ENCODE measurements around the gene SOX6. TPM values are rescaled to one million over a fixed set of nuclear protein-coding genes. Genes with fewer than 3 reads are reported as not detected.

SOX6 gene
- 8.7 and 24.9 TPM in 2 replicates for total RNA-seq (ENCODE audit: low replicate concordance)
- long read RNA-seq, partial matches to known transcripts: 1 of 4 reads
- long read RNA-seq, other reads (novel, unspliced or antisense): 3 of 4 reads

GRCh38 chr11:16356057-16356760 is at the start of gene SOX6:
TSS of gene SOX6 (minus strand) at chr11:16356546. CDS start at chr11:16341248, 15,298 bp downstream.
- peak within 1 kb of the TSS; percentile 23 for H3K4me3 Mint-ChIP-seq
- TF ChIP-seq, protein P1, sequence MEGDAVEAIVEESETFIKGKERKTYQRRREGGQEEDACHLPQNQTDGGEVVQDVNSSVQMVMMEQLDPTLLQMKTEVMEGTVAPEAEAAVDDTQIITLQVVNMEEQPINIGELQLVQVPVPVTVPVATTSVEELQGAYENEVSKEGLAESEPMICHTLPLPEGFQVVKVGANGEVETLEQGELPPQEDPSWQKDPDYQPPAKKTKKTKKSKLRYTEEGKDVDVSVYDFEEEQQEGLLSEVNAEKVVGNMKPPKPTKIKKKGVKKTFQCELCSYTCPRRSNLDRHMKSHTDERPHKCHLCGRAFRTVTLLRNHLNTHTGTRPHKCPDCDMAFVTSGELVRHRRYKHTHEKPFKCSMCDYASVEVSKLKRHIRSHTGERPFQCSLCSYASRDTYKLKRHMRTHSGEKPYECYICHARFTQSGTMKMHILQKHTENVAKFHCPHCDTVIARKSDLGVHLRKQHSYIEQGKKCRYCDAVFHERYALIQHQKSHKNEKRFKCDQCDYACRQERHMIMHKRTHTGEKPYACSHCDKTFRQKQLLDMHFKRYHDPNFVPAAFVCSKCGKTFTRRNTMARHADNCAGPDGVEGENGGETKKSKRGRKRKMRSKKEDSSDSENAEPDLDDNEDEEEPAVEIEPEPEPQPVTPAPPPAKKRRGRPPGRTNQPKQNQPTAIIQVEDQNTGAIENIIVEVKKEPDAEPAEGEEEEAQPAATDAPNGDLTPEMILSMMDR (conservative IDR thresholded peaks at IDR 0.05): no peak
- peaks cover 24% of the 10 kb centered on the region for H3K4me1 Mint-ChIP-seq (ENCODE audit: unreplicated experiment)
- no peaks in the 10 kb centered on the region for H3K36me3 Mint-ChIP-seq
- no peak for DNase-seq (ENCODE audit: extremely low spot score, unreplicated experiment)
- no peaks in the 10 kb centered on the region for H3K9me3 Mint-ChIP-seq
- H3K27me3 Mint-ChIP-seq: peaks cover 7% of the 10 kb centered on the region
- H3K27ac Mint-ChIP-seq: peak within 1 kb of the TSS; percentile 66

DNA sequence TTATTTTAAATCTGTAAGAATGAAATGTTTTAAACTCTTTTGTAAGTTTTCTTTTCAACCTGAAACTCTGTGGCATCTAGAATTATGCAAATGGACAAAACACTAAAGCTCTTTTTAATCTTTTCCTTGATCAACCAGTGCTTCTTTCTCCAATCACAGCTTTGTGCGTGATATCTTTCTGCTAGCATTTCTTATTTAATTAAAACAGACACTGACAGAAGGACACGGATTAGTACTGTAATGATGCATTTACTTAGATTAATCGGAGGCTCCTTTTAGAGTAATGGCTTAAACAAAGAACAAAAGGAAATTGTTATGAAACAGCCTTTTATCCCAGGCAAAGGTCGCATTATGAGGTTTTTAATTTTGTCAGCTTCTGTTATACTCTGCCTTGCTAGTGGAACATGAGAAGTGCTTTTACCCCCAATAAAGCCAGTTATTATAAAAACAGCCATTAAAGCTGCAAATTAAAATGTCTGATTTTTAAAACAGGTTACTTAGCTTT is 48.5 kb upstream of the SOX6 start:
- Mint-ChIP-seq H3K4me1 (ENCODE audit: unreplicated experiment) (peaks cover 29% of the 10 kb centered on the region), H3K27me3 (no peaks in the 10 kb centered on the region), H3K36me3 (no peaks in the 10 kb centered on the region), H3K27ac (no peak overlapping the region), H3K4me3 (no peak overlapping the region), H3K9me3 (no peaks in the 10 kb centered on the region)
- DNase-seq (ENCODE audit: extremely low spot score, unreplicated experiment): no peak
- TF ChIP-seq, protein P1 (conservative IDR thresholded peaks at IDR 0.05): no peak

- H3K4me1 Mint-ChIP-seq (ENCODE audit: unreplicated experiment): peaks cover 29% of the 10 kb centered on the region
Observed at GRCh38 chr11:16403851-16404250, 47.5 kb upstream of the SOX6 start.

GRCh38 chr11:16403448-16403803 is 47.1 kb upstream of the SOX6 start:
- no peak for DNase-seq (ENCODE audit: extremely low spot score, unreplicated experiment)
- Mint-ChIP-seq H3K36me3 (no peaks in the 10 kb centered on the region), H3K27me3 (no peaks in the 10 kb centered on the region), H3K27ac (no peak overlapping the region), H3K4me1 (ENCODE audit: unreplicated experiment) (peaks cover 29% of the 10 kb centered on the region), H3K9me3 (no peaks in the 10 kb centered on the region), H3K4me3 (no peak overlapping the region)
- TF ChIP-seq, protein P1 (conservative IDR thresholded peaks at IDR 0.05): no peak

More at GRCh38 chr11:16403851-16404250, 47.5 kb upstream of the SOX6 start:
- Mint-ChIP-seq H3K27me3 (no peaks in the 10 kb centered on the region), H3K27ac (no peak overlapping the region), H3K4me3 (no peak overlapping the region), H3K9me3 (no peaks in the 10 kb centered on the region), H3K36me3 (no peaks in the 10 kb centered on the region)
- TF ChIP-seq, protein P1 (conservative IDR thresholded peaks at IDR 0.05): no peak
- no peak for DNase-seq (ENCODE audit: extremely low spot score, unreplicated experiment)

GRCh38 chr11:16402654-16403447 is 46.5 kb upstream of the SOX6 start:
- DNase-seq (ENCODE audit: extremely low spot score, unreplicated experiment): no peak
- Mint-ChIP-seq H3K27ac (peak overlapping the region; percentile 57), H3K4me1 (ENCODE audit: unreplicated experiment) (peaks cover 29% of the 10 kb centered on the region), H3K9me3 (no peaks in the 10 kb centered on the region), H3K27me3 (no peaks in the 10 kb centered on the region), H3K4me3 (no peak overlapping the region), H3K36me3 (no peaks in the 10 kb centered on the region)
- TF ChIP-seq, protein P1 (conservative IDR thresholded peaks at IDR 0.05): no peak

All from type B pancreatic cell (in vitro differentiated cells).